ENCODE measurements around the gene DRAP1.

The DRAP1 gene

DNA sequence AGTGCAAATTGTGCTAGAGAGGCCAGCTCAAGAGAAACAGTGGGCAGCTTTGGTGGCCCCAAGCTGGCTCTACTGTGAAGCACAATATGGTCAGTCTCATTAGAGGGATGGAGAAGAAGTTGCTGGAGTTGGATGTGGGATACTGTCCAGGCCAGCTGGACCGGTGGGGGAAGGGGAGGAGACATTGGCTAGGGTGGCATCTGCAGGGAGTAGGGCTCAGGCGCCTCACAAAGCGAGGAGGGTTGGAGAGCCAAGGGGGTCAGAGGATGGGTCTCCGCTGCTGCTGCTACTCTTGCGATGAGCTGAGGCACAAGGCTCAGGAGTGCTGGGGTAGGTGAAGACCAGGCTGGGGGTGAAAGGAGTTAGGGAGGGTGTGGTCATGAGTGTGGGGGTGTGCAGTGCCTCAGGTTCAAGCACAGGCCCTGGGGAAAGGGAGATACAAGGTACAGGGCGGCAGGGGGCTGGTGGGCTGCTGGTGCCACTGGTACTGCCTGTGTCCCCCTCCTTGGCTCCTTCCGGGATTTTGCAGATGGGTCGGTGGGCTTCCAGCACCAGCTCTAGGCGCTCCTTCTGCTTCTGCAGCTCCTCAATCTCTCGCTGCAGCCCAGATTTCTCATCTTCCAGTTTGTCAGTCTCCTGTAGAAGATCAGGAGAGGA lies 26.4 kb upstream of the DRAP1 start:
- TF ChIP-seq GATA3 (IDR thresholded peaks at IDR 0.05; ENCODE audit: low read depth, low read length): no peak
- TF ChIP-seq GATA2 (IDR thresholded peaks at IDR 0.05; ENCODE audit: low read depth, low read length): no peak

DNA sequence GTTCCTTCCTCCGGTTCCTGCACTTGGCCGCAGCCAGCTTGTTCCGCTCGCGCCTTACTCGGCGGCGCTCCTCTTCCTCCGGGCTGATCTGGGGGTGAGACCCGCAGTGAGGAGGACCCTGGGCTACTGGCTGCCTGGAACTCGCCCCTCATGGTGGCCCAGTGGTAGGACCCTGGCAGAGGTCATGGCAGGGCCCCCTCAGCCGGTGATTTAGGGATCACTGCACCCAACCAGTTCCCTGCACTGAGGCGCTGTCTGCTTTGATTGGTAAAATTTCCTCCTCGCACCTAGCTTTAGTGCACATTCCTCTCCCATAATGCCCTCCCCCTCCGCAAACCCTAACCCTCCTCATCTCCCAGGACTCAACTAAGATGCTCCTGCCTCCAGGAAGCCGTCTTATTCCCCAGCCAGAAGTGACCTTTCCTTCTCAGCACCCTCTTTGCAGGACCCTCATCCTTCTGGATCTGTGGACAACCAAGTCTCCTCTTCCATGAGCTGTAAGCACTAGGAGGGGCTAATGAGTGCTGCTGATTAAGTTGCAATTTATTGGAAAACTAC lies 25.1 kb upstream of the DRAP1 start:
- TF ChIP-seq GATA2 (IDR thresholded peaks at IDR 0.05; ENCODE audit: low read depth, low read length) (no peak), GATA3 (IDR thresholded peaks at IDR 0.05; ENCODE audit: low read depth, low read length) (no peak)

DNA sequence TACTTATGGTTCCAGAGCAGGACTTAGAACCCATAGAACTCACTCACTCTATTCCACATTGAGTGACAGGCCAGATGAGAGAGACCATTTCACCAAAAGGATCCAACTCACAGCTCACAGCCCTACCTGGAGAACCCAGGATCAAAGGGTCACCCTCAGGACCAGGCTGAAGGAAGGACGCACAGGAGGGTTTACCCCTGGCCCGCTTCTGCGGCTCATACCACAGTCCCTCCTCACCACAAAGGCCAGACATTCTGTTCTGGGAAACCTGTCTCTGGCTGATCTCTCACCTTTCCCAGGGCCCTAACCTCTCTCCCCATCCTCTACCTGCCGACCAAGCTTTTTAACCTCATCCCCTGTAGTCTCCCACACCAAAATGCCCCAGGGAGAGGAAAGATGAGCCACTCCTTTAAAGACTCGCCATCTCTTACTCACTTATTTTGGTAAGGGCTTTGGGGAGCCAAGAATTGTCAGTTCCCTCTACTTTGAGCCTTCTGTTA lies 23.7 kb upstream of the DRAP1 start:
- TF ChIP-seq GATA2 (IDR thresholded peaks at IDR 0.05; ENCODE audit: low read depth, low read length) (no peak), GATA3 (IDR thresholded peaks at IDR 0.05; ENCODE audit: low read depth, low read length) (no peak)

DNA sequence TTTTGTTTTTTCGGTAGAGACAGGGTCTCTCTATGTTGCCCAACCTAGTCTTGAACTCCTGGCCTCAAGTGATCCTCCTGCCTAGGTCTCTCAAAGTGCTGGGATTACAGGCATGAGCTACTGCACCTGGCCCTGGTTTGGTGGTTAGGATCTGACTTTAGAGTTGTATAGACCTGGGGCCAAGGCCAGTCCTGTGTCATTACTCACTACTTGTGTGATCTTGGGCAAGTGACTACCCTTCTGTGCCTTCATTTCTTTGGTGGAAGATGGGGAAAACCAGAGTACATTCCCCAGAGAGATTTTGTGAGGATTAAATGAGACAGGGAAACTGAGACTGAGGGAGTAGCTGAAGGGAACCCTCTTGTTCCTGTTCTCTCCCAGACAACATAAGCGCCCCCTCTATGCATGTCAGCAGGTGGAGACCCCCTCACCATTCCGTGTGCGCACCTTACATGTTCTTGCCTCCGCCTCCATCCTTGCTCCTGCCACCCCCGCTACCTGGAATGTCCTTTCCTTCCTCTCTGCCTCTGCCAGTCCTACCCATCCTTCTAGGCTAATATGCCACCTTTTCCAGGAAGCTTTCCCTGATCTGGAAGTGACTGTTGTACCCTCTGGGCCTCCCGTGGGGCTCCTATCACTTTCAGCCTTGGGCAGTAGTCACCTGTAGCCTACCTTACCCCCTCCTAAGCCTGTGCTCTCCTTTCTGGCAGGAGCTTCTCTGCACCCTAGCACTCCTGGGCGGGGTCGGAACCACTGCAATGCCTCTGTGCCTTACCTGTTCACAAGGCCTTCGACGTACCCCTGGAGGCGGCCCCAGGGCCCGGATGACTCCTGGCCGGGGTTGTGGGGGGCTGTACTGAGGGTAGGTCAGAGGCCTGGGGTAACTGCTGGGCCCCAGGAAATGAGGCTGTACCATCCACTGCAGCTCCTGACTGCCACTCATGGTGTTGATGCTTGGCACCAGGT lies 22.9 kb upstream of the DRAP1 start:
- TF ChIP-seq GATA2 (IDR thresholded peaks at IDR 0.05; ENCODE audit: low read depth, low read length) (no peak), GATA3 (IDR thresholded peaks at IDR 0.05; ENCODE audit: low read depth, low read length) (no peak)

DNA sequence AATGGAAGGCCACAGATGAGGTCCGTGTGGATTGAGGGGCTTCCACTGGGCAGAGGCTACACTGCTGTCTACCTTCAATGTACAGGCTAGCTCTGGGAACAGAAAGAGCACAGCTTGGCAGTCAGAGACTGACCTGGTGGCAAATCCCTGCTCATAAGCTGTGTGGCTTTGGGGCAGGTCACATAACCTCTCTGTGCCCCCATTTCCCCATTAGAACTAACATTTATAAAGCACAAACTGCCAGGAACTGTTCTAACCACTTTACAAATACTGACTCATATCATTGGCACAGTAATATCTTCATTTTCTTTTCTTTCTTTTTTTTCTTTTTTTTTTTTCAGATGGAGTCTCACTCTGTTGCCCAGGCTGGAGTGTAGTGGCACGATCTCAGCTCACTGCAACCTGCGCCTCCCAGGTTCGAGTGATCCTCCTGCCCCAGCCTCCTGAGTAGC lies 22.2 kb upstream of the DRAP1 start:
- no peak for TF ChIP-seq GATA2 (IDR thresholded peaks at IDR 0.05; ENCODE audit: low read depth, low read length)
- TF ChIP-seq GATA3 (IDR thresholded peaks at IDR 0.05; ENCODE audit: low read depth, low read length): no peak

DNA sequence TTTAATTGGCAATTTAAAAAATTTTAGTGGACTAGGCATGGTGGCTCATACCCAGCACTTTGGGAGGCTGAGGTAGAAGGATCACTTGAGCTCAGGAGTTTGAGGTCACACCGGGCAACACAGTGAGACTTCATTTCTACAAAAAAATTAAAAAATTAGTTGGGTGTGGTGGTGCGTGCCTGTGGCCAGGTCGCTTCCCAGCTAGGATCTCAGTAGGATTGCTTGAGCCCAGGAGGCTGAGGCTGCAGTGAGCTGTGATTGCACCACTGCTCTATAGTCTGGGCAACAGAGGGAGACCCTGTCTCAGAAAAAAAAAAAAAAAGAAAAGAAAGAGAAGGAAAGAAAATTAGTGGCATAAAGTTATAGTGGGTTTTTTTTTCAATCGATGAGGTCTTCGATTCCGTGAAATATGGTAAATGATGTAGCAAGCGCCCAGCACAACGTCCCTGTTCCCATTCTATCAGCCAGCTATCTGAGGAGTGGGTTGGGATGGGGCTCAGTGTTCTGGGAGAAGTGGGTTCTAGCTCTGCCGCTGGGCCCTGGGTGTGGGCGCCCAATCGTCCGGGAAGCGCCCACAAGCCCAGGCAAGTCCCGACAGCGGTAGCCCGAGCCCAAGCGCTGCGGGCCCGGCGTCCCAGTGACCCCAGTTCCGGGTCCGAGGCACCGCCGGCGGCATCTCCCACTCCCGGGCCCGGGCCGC lies 20.4 kb upstream of the DRAP1 start:
- TF ChIP-seq GATA3 (IDR thresholded peaks at IDR 0.05; ENCODE audit: low read depth, low read length) (no peak), GATA2 (IDR thresholded peaks at IDR 0.05; ENCODE audit: low read depth, low read length) (no peak)

DNA sequence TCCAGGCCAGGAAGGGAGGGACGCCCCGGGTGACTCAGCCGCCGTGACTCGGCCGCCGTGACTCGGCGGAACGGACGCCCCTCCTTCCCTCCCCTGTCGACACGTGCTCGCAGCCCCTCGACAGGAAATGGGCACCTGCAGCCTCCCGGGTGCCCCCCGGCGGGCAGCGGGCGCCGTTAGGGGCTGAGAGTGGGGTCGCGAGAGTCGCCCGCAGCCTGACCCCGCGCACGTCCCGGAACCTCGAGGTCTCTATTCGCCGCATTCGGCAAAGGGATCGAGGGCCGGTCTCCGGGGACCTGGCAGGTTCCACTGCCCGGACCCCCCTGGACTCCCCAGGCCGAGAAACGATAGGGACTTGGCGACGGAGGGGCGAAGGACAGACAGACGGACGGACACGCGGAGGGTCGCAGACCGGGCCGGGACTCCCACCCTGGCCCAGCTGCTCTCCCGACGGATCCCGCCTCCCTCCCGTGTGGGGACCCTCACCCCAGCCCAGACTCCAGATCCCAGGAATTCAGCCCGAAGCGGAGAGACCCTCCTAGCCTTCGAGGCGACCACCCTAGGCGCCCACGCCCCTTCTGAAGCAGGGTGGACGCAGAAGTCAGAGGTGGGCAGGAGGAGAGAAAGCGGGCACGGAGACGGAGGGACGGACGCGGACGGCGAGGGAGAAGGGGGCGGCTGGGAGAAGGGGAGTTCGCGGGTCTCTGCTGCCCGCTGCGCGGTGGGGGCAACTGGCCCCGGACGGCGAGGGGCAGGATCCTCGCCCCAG lies 19.7 kb upstream of the DRAP1 start:
- TF ChIP-seq GATA3 (IDR thresholded peaks at IDR 0.05; ENCODE audit: low read depth, low read length) (no peak), GATA2 (IDR thresholded peaks at IDR 0.05; ENCODE audit: low read depth, low read length) (no peak)

DNA sequence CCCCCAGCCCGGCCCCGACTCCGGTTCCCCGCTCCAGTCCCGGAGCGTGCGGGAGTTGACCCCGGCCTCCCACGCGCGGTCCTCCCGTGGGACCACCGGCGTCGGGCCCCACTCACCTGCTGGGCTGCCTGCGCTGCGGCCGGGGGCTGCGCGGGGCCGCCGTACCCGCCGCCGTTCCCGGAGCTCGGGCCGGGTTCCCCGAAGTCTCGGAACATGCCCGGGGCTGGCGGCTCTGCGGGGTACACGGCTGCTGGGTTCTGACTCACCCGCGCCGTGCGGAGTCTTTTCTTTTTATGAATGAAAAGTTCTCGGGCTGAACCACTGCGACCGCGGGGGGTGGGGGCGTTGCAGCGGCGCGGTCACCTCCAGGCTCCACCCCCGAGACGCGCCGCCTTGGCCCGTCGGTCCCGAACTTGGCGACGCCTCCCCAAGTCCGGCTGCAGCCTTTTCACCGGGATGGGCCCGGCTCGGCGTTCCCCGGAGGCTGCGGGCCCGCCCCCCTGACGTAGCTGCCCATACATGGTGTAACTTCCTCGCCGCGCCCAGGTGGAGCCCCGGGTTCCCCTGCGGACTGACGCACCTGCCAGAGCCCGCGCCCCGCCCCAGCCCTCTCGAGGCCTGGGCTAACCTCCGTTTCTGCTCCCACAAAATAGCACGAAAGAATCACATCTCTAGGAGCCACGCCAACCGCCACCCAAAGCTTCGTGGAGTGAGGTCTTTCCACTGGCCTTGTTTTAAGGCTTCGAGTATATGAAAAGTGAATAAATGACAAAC lies 18.9 kb upstream of the DRAP1 start, which contains the start of gene FOSL1:
Gene FOSL1, minus strand, starts transcription at position 264 of the 774 bp plus-strand sequence. Its CDS starts 49 bp downstream, at position 215.
- no peak for TF ChIP-seq GATA2 (IDR thresholded peaks at IDR 0.05; ENCODE audit: low read depth, low read length)
- no peak for TF ChIP-seq GATA3 (IDR thresholded peaks at IDR 0.05; ENCODE audit: low read depth, low read length)

DNA sequence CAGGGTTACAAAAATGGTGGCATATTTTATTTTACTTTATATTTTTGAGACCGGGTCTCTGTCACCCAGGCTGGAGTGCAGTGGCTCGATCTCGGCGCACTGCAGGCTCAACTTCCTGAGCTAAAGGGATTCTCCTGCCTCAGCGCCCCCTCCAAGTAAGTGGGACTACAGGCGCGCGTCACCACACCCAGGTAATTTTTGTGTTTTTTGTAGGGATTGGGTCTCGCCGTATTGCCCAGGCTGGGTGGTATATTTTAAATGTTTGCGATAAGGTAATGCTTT lies 18.4 kb upstream of the DRAP1 start:
- TF ChIP-seq GATA3 (IDR thresholded peaks at IDR 0.05; ENCODE audit: low read depth, low read length) (no peak), GATA2 (IDR thresholded peaks at IDR 0.05; ENCODE audit: low read depth, low read length) (no peak)

DNA sequence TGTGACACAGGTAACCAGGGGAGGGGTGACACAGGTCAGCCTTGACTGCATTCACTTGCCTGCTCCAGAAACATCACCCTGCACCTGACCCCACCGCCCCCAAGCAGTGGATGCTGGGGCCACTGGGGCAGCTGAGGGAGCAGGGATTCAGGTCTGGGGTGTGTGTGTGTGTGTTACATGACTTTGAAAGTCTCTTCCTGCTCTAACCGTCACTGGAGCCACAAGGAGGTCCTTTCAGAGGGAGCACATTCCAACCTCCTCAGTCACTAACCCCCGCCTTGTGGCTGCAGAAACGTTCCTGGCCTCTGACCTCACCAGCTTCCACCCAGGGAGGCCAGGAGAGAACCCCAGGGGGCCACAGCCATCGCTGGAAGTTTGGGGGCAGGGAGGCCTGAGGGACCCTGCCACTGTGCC lies 16.2 kb upstream of the DRAP1 start:
- TF ChIP-seq GATA2 (IDR thresholded peaks at IDR 0.05; ENCODE audit: low read depth, low read length) (no peak), GATA3 (IDR thresholded peaks at IDR 0.05; ENCODE audit: low read depth, low read length) (no peak)

DNA sequence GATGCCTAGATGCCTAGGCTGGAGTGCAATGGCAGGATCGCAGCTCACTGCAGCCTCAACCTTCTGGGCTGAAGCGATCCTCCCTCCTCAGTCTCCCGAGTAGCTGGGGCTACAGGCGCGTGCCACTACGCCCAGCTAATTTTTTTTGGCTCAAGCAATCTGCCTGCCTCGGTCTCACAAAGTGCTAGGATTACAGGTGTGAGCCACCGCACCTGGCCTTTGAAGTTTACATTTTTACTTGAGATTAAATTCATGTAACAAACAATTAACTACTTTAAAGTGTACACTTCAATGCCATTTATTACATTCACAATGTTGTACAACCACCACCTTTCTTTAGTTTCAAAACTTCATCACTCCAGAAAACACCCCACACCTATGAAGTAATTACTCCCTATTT lies 15.5 kb upstream of the DRAP1 start:
- TF ChIP-seq GATA2 (IDR thresholded peaks at IDR 0.05; ENCODE audit: low read depth, low read length) (no peak), GATA3 (IDR thresholded peaks at IDR 0.05; ENCODE audit: low read depth, low read length) (no peak)

DNA sequence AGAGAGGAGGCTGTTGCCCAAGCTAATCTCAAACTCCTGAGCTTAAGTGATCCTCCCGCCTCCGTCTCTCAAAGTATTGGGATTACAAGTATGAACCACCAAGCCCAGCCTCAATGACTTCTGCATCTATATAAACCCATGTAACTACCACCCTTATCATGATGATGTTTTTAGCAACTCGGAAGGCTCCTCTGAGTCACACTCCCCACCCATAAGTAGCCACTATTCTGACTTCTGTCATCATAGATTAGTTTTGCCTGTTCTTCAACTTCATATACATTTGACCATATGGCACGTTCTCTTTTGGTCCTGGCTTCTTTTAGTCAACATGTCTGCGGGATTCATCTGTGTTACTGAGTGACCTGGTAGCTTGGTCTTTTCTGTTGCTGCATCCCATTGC lies 12.6 kb upstream of the DRAP1 start:
- TF ChIP-seq GATA2 (IDR thresholded peaks at IDR 0.05; ENCODE audit: low read depth, low read length) (no peak), GATA3 (IDR thresholded peaks at IDR 0.05; ENCODE audit: low read depth, low read length) (no peak)
